SKM-1 (cell line): Measurements from ENCODE around the gene ARID1A.

ENCODE experiments used
- DNase-seq: peaks from one replicate; lab custom pipeline; 2025; ENCODE audit not compliant: unreplicated experiment; lab: John Stamatoyannopoulos, UW

Gene ARID1A

GRCh38 chr1:26727476-26727875 lies 31.7 kb downstream of the ARID1A start:
- DNase-seq: no peak

DNA sequence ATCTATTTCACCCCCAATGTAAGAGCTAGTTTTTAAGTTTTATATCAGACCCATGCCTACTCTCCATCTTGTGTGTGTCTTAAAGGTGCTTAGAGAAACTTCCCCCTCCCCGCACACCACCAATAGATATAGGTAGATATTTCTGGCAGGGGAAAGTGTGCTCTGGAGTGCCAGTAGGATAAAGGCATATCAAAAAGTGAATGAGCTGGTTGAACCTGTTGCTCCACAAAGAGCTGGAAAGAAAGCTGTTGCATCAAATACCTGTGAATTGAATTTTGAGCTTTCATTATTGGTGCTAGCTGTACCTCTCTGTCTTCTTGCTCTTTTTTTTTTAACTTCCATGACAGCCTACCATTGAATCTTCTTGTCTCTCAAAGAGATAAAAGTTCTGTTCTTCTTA lies 32.8 kb downstream of the ARID1A start:
- DNase-seq: no peak

DNA sequence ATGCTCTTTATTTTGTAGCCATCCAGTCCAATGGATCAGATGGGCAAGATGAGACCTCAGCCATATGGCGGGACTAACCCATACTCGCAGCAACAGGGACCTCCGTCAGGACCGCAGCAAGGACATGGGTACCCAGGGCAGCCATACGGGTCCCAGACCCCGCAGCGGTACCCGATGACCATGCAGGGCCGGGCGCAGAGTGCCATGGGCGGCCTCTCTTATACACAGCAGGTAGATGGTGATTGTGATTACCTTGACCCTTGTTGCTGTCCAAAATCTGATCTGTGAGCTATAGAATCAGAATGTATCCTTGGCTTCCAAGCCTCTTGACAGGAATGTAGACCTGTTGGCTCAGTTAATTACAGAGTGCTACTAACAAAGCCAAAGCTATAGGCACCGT lies 33.8 kb downstream of the ARID1A start:
- DNase-seq: no peak

GRCh38 chr1:26730695-26731094 lies 34.9 kb downstream of the ARID1A start:
- DNase-seq: no peak

DNA sequence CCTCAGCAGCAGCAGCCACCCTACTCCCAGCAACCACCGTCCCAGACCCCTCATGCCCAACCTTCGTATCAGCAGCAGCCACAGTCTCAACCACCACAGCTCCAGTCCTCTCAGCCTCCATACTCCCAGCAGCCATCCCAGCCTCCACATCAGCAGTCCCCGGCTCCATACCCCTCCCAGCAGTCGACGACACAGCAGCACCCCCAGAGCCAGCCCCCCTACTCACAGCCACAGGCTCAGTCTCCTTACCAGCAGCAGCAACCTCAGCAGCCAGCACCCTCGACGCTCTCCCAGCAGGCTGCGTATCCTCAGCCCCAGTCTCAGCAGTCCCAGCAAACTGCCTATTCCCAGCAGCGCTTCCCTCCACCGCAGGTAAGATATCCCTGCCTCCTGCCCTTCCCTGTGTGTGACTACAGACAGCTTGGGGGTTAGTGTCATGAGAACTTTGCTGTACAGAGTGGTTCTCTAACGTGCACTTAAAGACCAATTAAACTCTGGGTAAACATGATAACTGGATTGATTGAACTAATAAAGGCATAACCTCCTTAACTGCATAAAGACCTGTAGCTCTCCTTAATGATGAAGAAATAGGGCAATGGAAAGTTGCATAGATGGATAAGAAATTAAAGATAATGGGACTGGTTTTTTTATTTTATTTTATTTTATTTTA lies 35.6 kb downstream of the ARID1A start:
- no peak for DNase-seq

DNA sequence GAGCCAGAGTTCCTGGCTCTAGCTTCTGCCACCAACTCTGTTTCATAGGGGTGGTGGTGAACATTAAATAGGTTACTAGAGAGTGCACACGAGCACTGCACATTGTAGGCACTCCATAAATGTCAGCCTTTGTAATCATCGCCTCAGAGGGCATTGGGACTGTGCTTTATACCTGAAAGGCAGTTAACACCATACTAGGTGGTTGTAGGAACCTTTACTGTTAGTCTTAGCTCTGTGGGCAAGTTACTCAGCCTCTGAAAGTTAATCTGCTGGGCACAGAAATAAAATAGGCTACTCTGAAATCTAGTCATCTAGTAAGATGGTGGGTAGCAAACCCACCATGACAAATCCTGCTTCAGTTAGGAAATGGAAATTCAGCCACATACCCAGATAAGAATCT lies 37.6 kb downstream of the ARID1A start:
- no peak for DNase-seq

- no peak for DNase-seq
These were observed 38.2 kb downstream of the ARID1A start for GRCh38 chr1:26733982-26734381.

DNA sequence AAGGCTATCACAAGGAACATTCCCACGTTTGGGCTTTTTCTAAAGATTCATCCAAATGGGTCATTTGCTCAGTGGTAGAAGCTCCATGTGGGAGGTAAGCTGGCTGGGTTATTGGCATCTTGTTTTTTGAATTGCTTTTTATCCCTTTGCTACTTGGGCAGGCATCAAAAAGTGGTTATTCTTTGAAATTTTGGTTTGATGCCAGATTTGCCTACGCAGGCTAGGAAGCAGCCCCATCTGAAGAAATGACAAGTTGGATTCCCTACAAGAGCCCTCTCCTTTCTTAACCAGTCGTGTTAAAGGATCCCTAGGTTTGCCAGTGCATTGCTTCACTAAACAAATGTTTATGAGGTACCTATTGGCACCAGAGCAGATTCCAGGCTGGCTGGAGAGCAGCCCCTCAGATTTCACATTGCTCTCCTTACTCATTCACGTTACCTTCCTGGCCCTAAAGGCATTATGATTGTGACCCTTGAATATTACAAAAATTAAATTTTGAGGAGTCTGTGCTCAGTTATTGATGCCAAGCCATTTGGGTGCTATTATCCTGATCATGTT lies 38.8 kb downstream of the ARID1A start:
- DNase-seq: no peak

DNA sequence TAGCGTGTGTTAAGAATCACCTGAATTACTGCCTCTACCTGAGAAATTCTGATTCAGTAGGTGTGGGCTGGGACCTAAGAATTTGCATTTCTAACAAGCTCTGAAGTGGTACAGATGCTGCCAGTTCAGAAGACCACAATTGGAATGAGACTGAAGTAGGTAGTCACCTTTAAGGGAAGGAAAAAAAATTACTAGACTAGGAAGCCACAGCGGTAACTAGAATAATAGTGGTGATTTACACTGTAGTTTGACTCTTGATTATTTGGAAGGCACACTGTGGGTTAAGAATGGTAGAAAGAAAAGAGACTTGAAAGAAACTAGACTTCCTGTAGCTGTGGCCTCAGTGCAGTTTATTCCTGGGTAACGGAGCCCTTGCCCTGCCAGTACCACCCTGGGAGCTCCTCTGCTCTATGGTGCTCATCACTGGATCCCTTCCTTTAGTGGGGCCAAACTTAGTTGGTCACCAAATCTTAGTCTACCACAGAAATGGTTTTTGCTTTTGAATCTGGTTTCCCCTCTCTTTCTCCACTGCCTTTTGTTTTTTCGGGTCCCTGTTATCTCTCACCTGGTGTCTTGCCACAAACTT lies 43.6 kb downstream of the ARID1A start:
- no peak for DNase-seq

- no peak for DNase-seq
These were observed 44.3 kb downstream of the ARID1A start for GRCh38 chr1:26740023-26740634.

- DNase-seq: no peak
These were observed 45.1 kb downstream of the ARID1A start for GRCh38 chr1:26740952-26741351.

DNA sequence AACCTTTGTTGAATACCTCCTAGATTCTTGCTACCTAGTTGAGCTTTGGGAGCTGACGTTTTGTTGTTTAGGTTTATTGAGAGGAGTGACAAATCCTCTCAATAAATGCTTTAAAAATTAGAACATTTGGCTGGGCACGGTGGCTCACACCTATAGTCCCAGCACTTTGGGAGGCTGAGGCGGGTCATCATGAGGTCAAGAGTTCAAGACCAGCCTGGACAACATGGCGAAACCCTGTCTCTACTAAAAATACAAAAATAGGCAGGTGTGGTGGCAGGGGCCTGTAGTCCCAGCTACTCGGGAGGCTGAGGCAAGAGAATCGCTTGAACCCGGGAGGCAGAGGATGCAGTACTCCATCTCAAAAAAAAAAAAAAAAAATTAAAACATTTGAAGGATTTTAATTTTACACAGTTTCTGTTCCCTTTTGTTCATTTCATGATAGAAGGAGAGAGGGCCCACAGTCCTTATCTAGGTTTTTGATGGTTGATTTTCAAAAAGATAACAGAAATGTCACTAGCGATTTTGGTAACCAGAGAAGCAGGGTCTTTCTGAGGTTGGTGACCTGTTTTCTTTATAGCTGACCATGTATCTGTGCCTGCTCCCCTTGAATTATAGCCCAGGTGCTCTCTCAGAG lies 47.7 kb downstream of the ARID1A start:
- no peak for DNase-seq

DNA sequence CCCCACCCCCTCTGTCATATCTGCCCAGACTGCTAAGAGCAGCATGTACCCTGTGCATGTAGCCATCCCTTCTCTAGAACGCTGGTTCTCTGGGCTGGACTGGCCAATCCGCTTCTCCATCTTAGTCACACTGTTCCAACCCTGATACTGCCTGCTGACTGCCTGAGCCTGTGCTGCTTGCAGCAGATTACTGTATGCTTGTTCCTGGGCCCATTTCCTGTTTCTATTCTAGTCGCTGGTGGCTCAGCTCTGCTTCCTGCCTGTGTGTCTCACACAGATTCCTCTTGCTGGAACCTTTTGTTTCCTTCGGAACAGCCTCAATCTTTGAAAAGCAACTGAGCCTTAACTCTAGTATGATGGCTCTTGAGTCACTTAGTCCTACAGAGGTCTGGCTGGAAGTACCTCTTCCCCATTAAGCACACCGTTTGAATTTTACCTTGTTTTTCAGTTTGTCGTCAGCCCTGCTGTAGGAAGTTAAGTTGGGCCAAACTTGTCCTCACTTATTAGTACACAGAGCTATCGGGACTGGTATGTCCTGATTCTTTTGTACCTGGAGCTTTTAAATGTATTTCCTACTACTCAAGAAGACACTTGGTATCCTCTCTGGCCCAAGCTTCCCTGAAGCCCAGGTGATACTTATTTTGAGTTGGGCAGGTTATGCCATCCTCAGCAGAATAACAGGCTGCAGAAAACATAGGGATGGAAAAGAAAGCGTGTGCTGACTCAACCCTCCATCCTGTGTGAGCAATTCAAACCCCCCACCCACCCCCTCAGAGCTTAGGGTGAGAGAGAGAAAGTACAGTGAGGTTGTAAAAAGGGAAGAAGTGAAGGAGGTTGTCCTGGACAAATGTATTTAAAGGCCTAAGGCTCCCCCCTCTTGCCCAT lies 48.5 kb downstream of the ARID1A start:
- DNase-seq: peak; percentile 93

- no peak for DNase-seq
These were observed 49.4 kb downstream of the ARID1A start for GRCh38 chr1:26745191-26745590.

GRCh38 chr1:26747048-26747447 lies 51.2 kb downstream of the ARID1A start:
- DNase-seq: no peak

DNA sequence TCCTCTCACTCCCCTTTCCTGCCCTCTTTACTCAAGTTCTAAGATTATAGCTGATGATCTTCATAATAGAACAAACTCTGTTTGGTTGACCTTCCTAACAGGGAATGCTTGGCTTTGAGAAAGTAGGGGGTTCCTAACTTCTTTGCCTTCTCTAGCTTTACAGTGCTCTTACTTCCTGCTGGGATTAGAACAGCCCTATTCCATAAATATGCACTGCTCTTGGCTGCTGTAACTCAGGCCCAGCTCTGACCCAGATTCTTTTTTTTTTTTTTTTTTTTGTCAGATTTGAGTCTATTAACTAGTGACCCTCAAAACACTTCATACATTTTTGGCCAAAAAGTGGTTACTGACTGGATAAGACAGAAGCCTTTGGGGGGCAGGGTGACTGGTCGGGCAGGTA lies 52.5 kb downstream of the ARID1A start:
- DNase-seq: no peak

GRCh38 chr1:26749458-26749857 lies 53.6 kb downstream of the ARID1A start:
- no peak for DNase-seq

DNA sequence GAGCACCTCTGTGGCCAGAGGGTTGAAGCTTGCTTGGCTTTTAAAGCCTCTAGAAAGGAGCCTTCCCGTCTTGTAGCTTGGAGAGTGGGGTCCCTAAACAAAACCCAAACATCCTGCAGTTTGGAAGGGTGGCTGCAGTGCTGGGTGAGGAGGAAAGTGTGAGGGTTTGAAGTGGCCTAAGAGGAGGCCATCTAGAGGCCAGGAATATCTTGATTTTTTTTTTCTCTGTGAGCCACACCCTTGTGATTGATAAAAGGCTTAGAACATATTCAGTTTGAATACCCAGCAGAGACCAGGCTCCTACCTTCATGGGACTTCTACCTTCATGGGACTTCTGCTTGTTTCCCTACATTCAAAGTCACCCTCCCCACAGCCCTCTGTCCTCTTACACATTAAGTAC lies 54.6 kb downstream of the ARID1A start:
- DNase-seq: no peak

DNA sequence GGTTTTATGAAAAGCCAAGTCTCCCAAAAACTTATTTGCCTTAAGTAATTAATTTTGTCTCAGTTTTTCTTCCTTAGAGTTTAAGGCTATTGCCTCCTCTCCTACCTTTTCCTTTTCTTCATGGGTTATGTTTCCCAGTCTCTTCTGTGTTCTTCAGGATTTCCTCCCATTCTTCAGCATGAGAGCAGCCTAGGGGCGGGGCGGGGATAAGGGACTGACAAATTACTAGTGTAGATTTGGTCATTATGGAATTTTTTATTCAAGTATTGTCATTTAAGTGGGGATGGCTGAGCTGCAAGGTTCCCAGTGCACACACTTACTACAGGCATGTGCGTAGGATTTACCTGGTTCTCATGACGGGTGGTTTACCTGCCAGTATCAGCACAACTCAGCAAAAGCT lies 56.7 kb downstream of the ARID1A start:
- no peak for DNase-seq

- DNase-seq: no peak
These were observed 58.5 kb downstream of the ARID1A start for GRCh38 chr1:26754086-26754874.
